Measurements from ENCODE around the gene CHMP2B. TPM values are rescaled to one million over a fixed set of nuclear protein-coding genes. Genes with fewer than 3 reads are reported as not detected.

The CHMP2B gene, protein sequence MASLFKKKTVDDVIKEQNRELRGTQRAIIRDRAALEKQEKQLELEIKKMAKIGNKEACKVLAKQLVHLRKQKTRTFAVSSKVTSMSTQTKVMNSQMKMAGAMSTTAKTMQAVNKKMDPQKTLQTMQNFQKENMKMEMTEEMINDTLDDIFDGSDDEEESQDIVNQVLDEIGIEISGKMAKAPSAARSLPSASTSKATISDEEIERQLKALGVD
- 17.6 and 32.9 TPM in 2 replicates for total RNA-seq (2014; rRNA removed; shearing (Covaris generic))

- Histone ChIP-seq H3K27ac (peak within 1 kb of the TSS; percentile 11; the same call in 1 of the 2 replicates), H3K4me3 (peak within 1 kb of the TSS; percentile 88), H3K4me1 (replicated peaks) (peaks cover 11% of the 10 kb centered on the region; the same call in 1 of the 2 replicates), H3K36me3 (no peaks in the 10 kb centered on the region; the same call in 1 of the 2 replicates), H3K27me3 (replicated peaks) (no peaks in the 10 kb centered on the region), H3K9me3 (replicated peaks) (no peaks in the 10 kb centered on the region)
- peak; percentile 76 to 82 for DNase-seq (ENCODE audit: low read depth in 1 of 2, low spot score in 2 of 2)
Observed at GRCh38 chr3:87227104-87227834, at the start of gene CHMP2B. Gene CHMP2B, plus strand, starts transcription at chr3:87227309. Its CDS starts 214 bp downstream, at chr3:87227523.

DNA sequence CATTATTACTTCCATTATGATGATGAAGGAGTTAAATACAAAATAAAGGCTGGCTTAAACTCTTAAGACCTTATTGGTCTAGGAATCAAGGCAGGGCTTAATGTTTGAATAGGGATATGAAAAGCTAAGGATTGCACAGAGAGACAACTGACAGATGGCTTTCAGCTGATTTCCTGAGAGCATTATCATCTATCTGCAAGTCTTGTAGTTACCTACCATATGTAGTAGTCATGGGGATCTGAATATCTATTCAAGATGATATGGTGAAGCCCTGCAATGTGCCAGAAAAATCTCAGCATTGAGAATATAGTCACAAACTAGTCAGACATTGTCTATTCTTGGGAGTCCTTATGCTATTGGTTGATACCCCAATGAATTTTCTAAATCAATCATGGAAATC, 47.5 kb upstream of the CHMP2B start:
- DNase-seq (ENCODE audit: low read depth in 1 of 2, low spot score in 2 of 2) = no peak
- Histone ChIP-seq H3K4me3 (no peak overlapping the region), H3K9me3 (replicated peaks) (no peaks in the 10 kb centered on the region)

DNA sequence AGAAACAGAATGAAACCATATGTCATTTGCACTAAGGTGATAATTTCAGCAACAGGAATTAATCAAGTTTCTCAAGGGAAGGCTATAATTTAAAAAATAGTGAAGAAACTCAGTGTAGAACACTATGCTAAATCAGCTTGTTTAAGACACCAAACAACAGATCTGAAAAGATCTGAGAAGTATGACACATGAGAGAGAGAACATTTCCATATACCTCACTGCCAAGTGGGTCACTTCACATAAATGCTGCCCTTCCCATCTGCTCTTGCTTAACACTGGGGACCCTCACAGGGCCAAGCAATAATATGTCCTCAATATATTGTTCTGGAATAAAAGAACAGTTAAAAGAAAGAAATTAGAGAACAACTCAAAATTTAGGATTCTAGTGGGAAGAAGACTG, 45.6 kb upstream of the CHMP2B start:
- Histone ChIP-seq H3K27me3 (replicated peaks) (no peaks in the 10 kb centered on the region), H3K9me3 (replicated peaks) (no peaks in the 10 kb centered on the region), H3K36me3 (no peaks in the 10 kb centered on the region), H3K4me1 (replicated peaks) (no peaks in the 10 kb centered on the region), H3K4me3 (no peak overlapping the region), H3K27ac (no peak overlapping the region)
- DNase-seq (ENCODE audit: low read depth in 1 of 2, low spot score in 2 of 2) = no peak

More for the DNA sequence above, 47.5 kb upstream of the CHMP2B start:
- no peaks in the 10 kb centered on the region for H3K4me1 ChIP-seq (replicated peaks)
- H3K36me3 ChIP-seq = no peaks in the 10 kb centered on the region
- no peaks in the 10 kb centered on the region for H3K27me3 ChIP-seq (replicated peaks)
- no peak overlapping the region for H3K27ac ChIP-seq

- Histone ChIP-seq H3K27me3 (replicated peaks) (no peaks in the 10 kb centered on the region), H3K4me3 (no peak overlapping the region), H3K9me3 (replicated peaks) (no peaks in the 10 kb centered on the region), H3K36me3 (no peaks in the 10 kb centered on the region), H3K27ac (no peak overlapping the region), H3K4me1 (replicated peaks) (no peaks in the 10 kb centered on the region)
- DNase-seq (ENCODE audit: low read depth in 1 of 2, low spot score in 2 of 2) = no peak
Observed at GRCh38 chr3:87182023-87182422, 45.1 kb upstream of the CHMP2B start.

- no peaks in the 10 kb centered on the region for H3K27me3 ChIP-seq (replicated peaks)
Observed at GRCh38 chr3:87186608-87187159, 40.4 kb upstream of the CHMP2B start.

GRCh38 chr3:87191175-87191574, 35.9 kb upstream of the CHMP2B start:
- Histone ChIP-seq H3K27ac (no peak overlapping the region), H3K9me3 (replicated peaks) (no peaks in the 10 kb centered on the region), H3K36me3 (no peaks in the 10 kb centered on the region), H3K4me1 (replicated peaks) (no peaks in the 10 kb centered on the region), H3K4me3 (no peak overlapping the region), H3K27me3 (replicated peaks) (no peaks in the 10 kb centered on the region)
- DNase-seq (ENCODE audit: low read depth in 1 of 2, low spot score in 2 of 2) = no peak

More at GRCh38 chr3:87186608-87187159, 40.4 kb upstream of the CHMP2B start:
- no peak overlapping the region for H3K4me3 ChIP-seq
- no peaks in the 10 kb centered on the region for H3K36me3 ChIP-seq
- H3K4me1 ChIP-seq (replicated peaks) = no peaks in the 10 kb centered on the region
- no peak for DNase-seq (ENCODE audit: low read depth in 1 of 2, low spot score in 2 of 2)
- H3K9me3 ChIP-seq (replicated peaks) = no peaks in the 10 kb centered on the region
- no peak overlapping the region for H3K27ac ChIP-seq

- H3K27ac ChIP-seq = no peak overlapping the region
- H3K4me3 ChIP-seq = no peak overlapping the region
Observed at GRCh38 chr3:87191641-87192040, 35.5 kb upstream of the CHMP2B start.

DNA sequence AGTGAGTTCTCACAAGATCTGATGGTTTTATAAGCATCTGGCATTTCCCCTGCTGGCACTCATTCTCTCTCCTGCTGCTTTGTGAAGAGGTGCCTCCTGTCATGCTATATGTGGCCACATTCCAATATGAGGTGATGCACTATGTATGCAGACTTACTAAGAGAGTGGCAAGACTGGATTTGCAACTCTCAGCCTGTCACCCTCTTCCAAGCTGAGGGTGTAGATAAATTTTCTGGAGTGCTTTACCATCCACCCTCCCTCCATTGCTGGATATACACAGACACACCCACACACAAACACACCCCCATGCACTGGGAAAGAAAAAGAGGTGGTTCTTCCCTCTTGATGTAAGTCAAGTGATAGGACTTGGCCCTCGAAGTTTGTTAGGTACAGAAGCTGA, 30.2 kb upstream of the CHMP2B start:
- Histone ChIP-seq H3K4me3 (no peak overlapping the region), H3K4me1 (replicated peaks) (no peaks in the 10 kb centered on the region), H3K36me3 (no peaks in the 10 kb centered on the region), H3K9me3 (replicated peaks) (no peaks in the 10 kb centered on the region), H3K27ac (no peak overlapping the region), H3K27me3 (replicated peaks) (no peaks in the 10 kb centered on the region)
- no peak for DNase-seq (ENCODE audit: low read depth in 1 of 2, low spot score in 2 of 2)

More at GRCh38 chr3:87191641-87192040, 35.5 kb upstream of the CHMP2B start:
- H3K4me1 ChIP-seq (replicated peaks) = no peaks in the 10 kb centered on the region
- DNase-seq (ENCODE audit: low read depth in 1 of 2, low spot score in 2 of 2) = no peak
- no peaks in the 10 kb centered on the region for H3K36me3 ChIP-seq
- H3K27me3 ChIP-seq (replicated peaks) = no peaks in the 10 kb centered on the region
- H3K9me3 ChIP-seq (replicated peaks) = no peaks in the 10 kb centered on the region

DNA sequence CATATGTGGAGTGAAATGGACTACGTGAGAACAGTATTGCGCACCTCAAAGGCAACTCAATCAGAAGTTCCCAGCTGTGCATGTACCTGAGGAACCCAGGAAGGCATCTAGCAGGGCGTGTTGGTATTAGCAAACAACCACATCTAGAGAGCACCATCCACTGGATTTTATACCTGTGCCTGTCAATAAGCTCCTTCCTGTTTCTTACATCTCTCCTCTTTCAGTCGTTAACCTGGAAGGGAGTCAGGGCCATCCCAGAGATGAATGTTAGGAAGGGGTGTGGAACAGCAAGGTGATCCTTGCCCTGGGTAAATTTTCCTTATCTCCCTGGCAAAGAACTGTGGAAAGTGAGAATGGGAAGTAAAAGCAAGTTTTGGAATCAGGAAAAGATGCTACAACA, 29.6 kb upstream of the CHMP2B start:
- H3K27ac ChIP-seq = no peak overlapping the region
- H3K9me3 ChIP-seq (replicated peaks) = no peaks in the 10 kb centered on the region
- no peak for DNase-seq (ENCODE audit: low read depth in 1 of 2, low spot score in 2 of 2)
- H3K36me3 ChIP-seq = no peaks in the 10 kb centered on the region
- no peak overlapping the region for H3K4me3 ChIP-seq
- H3K4me1 ChIP-seq (replicated peaks) = no peaks in the 10 kb centered on the region
- H3K27me3 ChIP-seq (replicated peaks) = no peaks in the 10 kb centered on the region

DNA sequence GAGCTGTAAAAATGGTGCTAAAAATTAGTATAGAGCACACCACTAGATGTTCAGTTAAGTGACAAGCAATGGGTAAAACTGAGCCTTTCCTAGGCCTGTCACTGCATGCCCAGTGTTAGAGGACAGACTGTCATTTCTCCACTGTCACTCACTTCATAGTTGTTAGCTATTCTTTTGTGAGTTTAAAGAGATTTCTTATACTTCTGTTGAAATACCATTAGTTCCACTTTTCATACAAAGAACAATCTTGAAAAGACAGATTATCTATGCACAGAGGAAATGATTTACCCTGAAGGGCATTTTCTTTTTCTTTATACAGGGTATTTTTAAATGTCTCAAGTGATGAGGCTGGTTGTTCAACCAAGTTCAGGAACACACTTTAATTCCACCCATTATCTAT, 28.3 kb upstream of the CHMP2B start:
- H3K27ac ChIP-seq = no peak overlapping the region
- no peak for DNase-seq (ENCODE audit: low read depth in 1 of 2, low spot score in 2 of 2)
- no peaks in the 10 kb centered on the region for H3K4me1 ChIP-seq (replicated peaks)
- H3K4me3 ChIP-seq = no peak overlapping the region
- no peaks in the 10 kb centered on the region for H3K27me3 ChIP-seq (replicated peaks)
- H3K9me3 ChIP-seq (replicated peaks) = no peaks in the 10 kb centered on the region
- H3K36me3 ChIP-seq = no peaks in the 10 kb centered on the region

GRCh38 chr3:87199628-87200027, 27.5 kb upstream of the CHMP2B start:
- no peaks in the 10 kb centered on the region for H3K36me3 ChIP-seq
- no peak overlapping the region for H3K27ac ChIP-seq
- H3K9me3 ChIP-seq (replicated peaks) = no peaks in the 10 kb centered on the region
- no peaks in the 10 kb centered on the region for H3K4me1 ChIP-seq (replicated peaks)
- no peak for DNase-seq (ENCODE audit: low read depth in 1 of 2, low spot score in 2 of 2)
- no peak overlapping the region for H3K4me3 ChIP-seq
- no peaks in the 10 kb centered on the region for H3K27me3 ChIP-seq (replicated peaks)

- DNase-seq (ENCODE audit: low read depth in 1 of 2, low spot score in 2 of 2) = no peak
Observed at GRCh38 chr3:87200060-87200647, 27.0 kb upstream of the CHMP2B start.

GRCh38 chr3:87201727-87202126, 25.4 kb upstream of the CHMP2B start:
- Histone ChIP-seq H3K9me3 (replicated peaks) (no peaks in the 10 kb centered on the region), H3K4me3 (no peak overlapping the region), H3K36me3 (no peaks in the 10 kb centered on the region), H3K4me1 (replicated peaks) (no peaks in the 10 kb centered on the region), H3K27ac (no peak overlapping the region), H3K27me3 (replicated peaks) (no peaks in the 10 kb centered on the region)
- no peak for DNase-seq (ENCODE audit: low read depth in 1 of 2, low spot score in 2 of 2)

More at GRCh38 chr3:87200060-87200647, 27.0 kb upstream of the CHMP2B start:
- no peaks in the 10 kb centered on the region for H3K36me3 ChIP-seq
- H3K9me3 ChIP-seq (replicated peaks) = no peaks in the 10 kb centered on the region
- H3K4me3 ChIP-seq = no peak overlapping the region
- no peaks in the 10 kb centered on the region for H3K4me1 ChIP-seq (replicated peaks)
- H3K27ac ChIP-seq = no peak overlapping the region
- no peaks in the 10 kb centered on the region for H3K27me3 ChIP-seq (replicated peaks)

DNA sequence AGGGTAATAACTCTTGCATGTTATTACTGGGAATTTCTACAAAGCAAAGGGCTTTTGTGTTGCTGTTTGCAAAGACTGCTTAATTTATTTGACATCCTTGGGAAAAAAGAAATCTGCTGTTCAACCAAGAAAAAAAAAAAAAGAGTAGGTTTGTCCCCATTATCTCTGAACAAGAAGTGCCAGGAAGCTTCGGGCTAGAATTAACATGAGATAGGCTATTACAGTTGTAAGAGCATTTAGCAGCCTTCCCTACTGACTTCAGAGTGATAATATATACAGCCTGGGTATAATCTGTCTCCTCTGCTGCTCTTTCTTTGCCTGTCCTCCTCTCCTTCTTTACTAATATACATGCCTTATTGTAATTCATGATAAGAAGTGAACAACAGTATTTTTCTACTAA, 23.3 kb upstream of the CHMP2B start:
- Histone ChIP-seq H3K27ac (no peak overlapping the region), H3K27me3 (replicated peaks) (no peaks in the 10 kb centered on the region), H3K4me1 (replicated peaks) (peaks cover 8% of the 10 kb centered on the region; the same call in 1 of the 2 replicates), H3K4me3 (no peak overlapping the region), H3K36me3 (no peaks in the 10 kb centered on the region), H3K9me3 (replicated peaks) (no peaks in the 10 kb centered on the region)
- DNase-seq (ENCODE audit: low read depth in 1 of 2, low spot score in 2 of 2) = no peak
